MCF 10A (cell line): ENCODE measurements around the gene KCNT2. TPM values are rescaled to one million over a fixed set of nuclear protein-coding genes. Genes with fewer than 3 reads are reported as not detected.
"Not testable (repeated sequence)": the region's sequence is repeated elsewhere in the genome, so short reads cannot be mapped to it uniquely, and the experiment has no call there.

ENCODE experiments used
- BruUV-seq: library from RNA; stranded (reverse); fragments of 400-500 nt; replicated peaks from 2 replicates; lab custom pipeline; 2021; lab: Mats Ljungman, UMichigan
- CTCF ChIA-PET: fragments of 300-600 bp; sonication (Branson Sonifier 250); formaldehyde crosslinking; extraction: SDS; loops from one replicate; lab custom pipeline; 2021; ENCODE audit warnings: antibody characterized with exemption, inconsistent platforms; lab: Yijun Ruan, JAX
- POLR2A ChIA-PET: fragments of 300-600, 350-650 bp; sonication (Branson Sonifier 250); formaldehyde crosslinking; extraction: SDS; loops from one replicate; lab custom pipeline; 2020; ENCODE audit warnings: antibody characterized with exemption, inconsistent platforms; lab: Yijun Ruan, JAX
- DNase-seq: peaks from one replicate; pipeline ENCODE4 v3.0.0-alpha.2; 2018; ENCODE audit not compliant: unreplicated experiment
- H3K27ac Mint-ChIP-seq: one replicate; pipeline ENCODE4 v1.8.0; 2022; ENCODE audit warnings: mild to moderate bottlenecking, low read depth, mixed read lengths; ENCODE audit not compliant: unreplicated experiment
- H3K27me3 Mint-ChIP-seq: one replicate; pipeline ENCODE4 v1.8.0; 2022; ENCODE audit warnings: mixed read lengths; ENCODE audit not compliant: insufficient read depth, unreplicated experiment
- H3K36me3 Mint-ChIP-seq: one replicate; pipeline ENCODE4 v1.8.0; 2022; ENCODE audit warnings: mild to moderate bottlenecking, moderate library complexity, mixed read lengths; ENCODE audit not compliant: insufficient read depth, unreplicated experiment
- H3K4me1 Mint-ChIP-seq: one replicate; pipeline ENCODE4 v1.8.0; 2022; ENCODE audit warnings: mixed read lengths; ENCODE audit not compliant: insufficient read depth, unreplicated experiment
- H3K4me3 Mint-ChIP-seq: one replicate; pipeline ENCODE4 v1.8.0; 2022; ENCODE audit warnings: mild to moderate bottlenecking, moderate library complexity, mixed read lengths; ENCODE audit not compliant: unreplicated experiment
- H3K9me3 Mint-ChIP-seq: one replicate; pipeline ENCODE4 v1.8.0; 2022; ENCODE audit warnings: mixed read lengths; ENCODE audit not compliant: unreplicated experiment
- CTCF ChIP-seq: fragments of 200-600 bp; IDR thresholded peaks from one replicate; pipeline ENCODE4 v1.8.0; 2022; ENCODE audit warnings: antibody characterized with exemption, mild to moderate bottlenecking; ENCODE audit not compliant: unreplicated experiment
- intact Hi-C: fragments of 100-400 bp; cut with micrococcal nuclease; formaldehyde crosslinking; loops from 2 replicates; pipeline ENCODE4 v1.14.1; 2022
- total RNA-seq: library from RNA; stranded (reverse); gene quantifications from 2 replicates; pipeline ENCODE4 v1.2.3, GENCODE V29; 2022

Gene KCNT2
- total RNA-seq, 1 experiment from 2014 or later, result 1.5 TPM

- ChIA-PET POLR2A (interaction anchor here (1.2 to 2.0 kb wide), 3 partner anchors 8 to 19 kb away, joined by 3 to 6 read pairs (median 3); no protein-coding TSS in a partner anchor), CTCF (interaction anchor here (1.2 kb wide), 1 partner anchor 9 kb away, joined by 3 read pairs; no protein-coding TSS in a partner anchor)
- no peak for TF ChIP-seq CTCF
- no TSS peak for BruUV-seq
- Mint-ChIP-seq H3K27ac (no peak overlapping the region), H3K4me1 (no peaks in the 10 kb centered on the region), H3K4me3 (no peak overlapping the region), H3K27me3 (no peaks in the 10 kb centered on the region), H3K36me3 (no peaks in the 10 kb centered on the region), H3K9me3 (no peaks in the 10 kb centered on the region)
- intact Hi-C loops, result no loop called here
- no peak for DNase-seq
Observed at GRCh38 chr1:196531737-196532524, 76.3 kb downstream of the KCNT2 start.

- no peaks in the 10 kb centered on the region for H3K36me3 Mint-ChIP-seq
- TF ChIP-seq CTCF, result no peak
- CTCF ChIA-PET, result no interaction called here
- no peak overlapping the region for H3K4me3 Mint-ChIP-seq
- no peak overlapping the region for H3K27ac Mint-ChIP-seq
- BruUV-seq, result no TSS peak
- no peaks in the 10 kb centered on the region for H3K27me3 Mint-ChIP-seq
- no peaks in the 10 kb centered on the region for H3K4me1 Mint-ChIP-seq
- no peak for DNase-seq
- peaks cover 9% of the 10 kb centered on the region for H3K9me3 Mint-ChIP-seq
- POLR2A ChIA-PET, result interaction anchor here (1.3 kb wide), 1 partner anchor 18 kb away, joined by 3 read pairs; no protein-coding TSS in a partner anchor
- intact Hi-C loops, result no loop called here
Observed at GRCh38 chr1:196527919-196528318, 80.3 kb downstream of the KCNT2 start.

GRCh38 chr1:196522574-196523345, 85.5 kb downstream of the KCNT2 start:
- H3K4me3 Mint-ChIP-seq, H3K27me3 Mint-ChIP-seq, H3K27ac Mint-ChIP-seq, H3K36me3 Mint-ChIP-seq, DNase-seq, intact Hi-C loops, H3K4me1 Mint-ChIP-seq, BruUV-seq: not testable (repeated sequence)
- ChIA-PET POLR2A (interaction anchor here (1.2 to 1.3 kb wide), 2 partner anchors 13 to 14 kb away, joined by 4 to 5 read pairs; no protein-coding TSS in a partner anchor), CTCF (interaction anchor here (0.6 to 1.6 kb wide), 4 partner anchors 9 to 580 kb away, joined by 3 to 5 read pairs (median 4); no protein-coding TSS in a partner anchor)
- peaks cover 23% of the 10 kb centered on the region for H3K9me3 Mint-ChIP-seq

- BruUV-seq, result no TSS peak
- no peak for DNase-seq
- Mint-ChIP-seq H3K9me3 (peaks cover 15% of the 10 kb centered on the region), H3K27ac (no peak overlapping the region), H3K4me1 (peaks cover 7% of the 10 kb centered on the region), H3K4me3 (no peak overlapping the region), H3K36me3 (no peaks in the 10 kb centered on the region), H3K27me3 (no peaks in the 10 kb centered on the region)
- intact Hi-C loops, result no loop called here
- TF ChIP-seq CTCF, result no peak
- POLR2A ChIA-PET, result no interaction called here
- CTCF ChIA-PET, result interaction anchor here (1.4 kb wide), 1 partner anchor 10 kb away, joined by 3 read pairs; no protein-coding TSS in a partner anchor
Observed at GRCh38 chr1:196517193-196517592, 91.0 kb downstream of the KCNT2 start.
